WTC11 (cell line): ENCODE measurements around the gene SAG. TPM values are rescaled to one million over a fixed set of nuclear protein-coding genes. Genes with fewer than 3 reads are reported as not detected.

ENCODE experiments used
- ATAC-seq: fragments of 200-7000 bp; cut with Tn5 transposase; 2 replicates; pipeline ENCODE4 v1.10.0; 2021; ENCODE audit warnings: mild to moderate bottlenecking, moderate library complexity
- CTCF ChIA-PET: fragments of 300-600 bp; sonication (Branson Sonifier 250); formaldehyde crosslinking; loops from one replicate; lab custom pipeline; 2021; ENCODE audit warnings: antibody characterized with exemption; lab: Charles Lee
- POLR2A ChIA-PET: fragments of 350-600 bp; sonication (Branson Sonifier 250); formaldehyde crosslinking; loops from one replicate; lab custom pipeline; 2021; ENCODE audit warnings: antibody characterized with exemption; lab: Charles Lee
- DNase-seq: peaks from one replicate; pipeline ENCODE4 v3.0.0; 2021; ENCODE audit warnings: low spot score
- H3K27ac Mint-ChIP-seq: 2 replicates; pipeline ENCODE4 v1.8.0; 2021; ENCODE audit warnings: mixed read lengths
- H3K27me3 Mint-ChIP-seq: 2 replicates; pipeline ENCODE4 v1.8.0; 2021; ENCODE audit warnings: low read depth, mild to moderate bottlenecking, moderate library complexity, mixed read lengths
- H3K36me3 Mint-ChIP-seq: 2 replicates; pipeline ENCODE4 v1.8.0; 2021; ENCODE audit warnings: mixed read lengths
- H3K4me1 Mint-ChIP-seq: 2 replicates; pipeline ENCODE4 v1.8.0; 2022; ENCODE audit warnings: mixed read lengths
- H3K4me3 Mint-ChIP-seq: 2 replicates; pipeline ENCODE4 v1.8.0; 2021; ENCODE audit warnings: mild to moderate bottlenecking, moderate library complexity, mixed read lengths
- H3K9me3 Mint-ChIP-seq: 2 replicates; pipeline ENCODE4 v1.8.0; 2021; ENCODE audit warnings: mixed read lengths
- ARID4B ChIP-seq: sonication (generic); formaldehyde crosslinking; IDR thresholded peaks from 2 replicates; pipeline ENCODE4 v1.8.0; 2023; ENCODE audit warnings: missing genetic modification reagents, mild to moderate bottlenecking, borderline replicate concordance
- CTCF ChIP-seq: fragments of 200-600 bp; IDR thresholded peaks from 2 replicates; pipeline ENCODE4 v1.8.0; 2022; ENCODE audit warnings: antibody characterized with exemption
- FOXP1 ChIP-seq: sonication (generic); formaldehyde crosslinking; IDR thresholded peaks from 2 replicates; pipeline ENCODE4 v1.8.0; 2022; ENCODE audit warnings: missing genetic modification reagents, mild to moderate bottlenecking, moderate library complexity, borderline replicate concordance
- FOXP4 ChIP-seq: sonication (generic); formaldehyde crosslinking; IDR thresholded peaks from 2 replicates; pipeline ENCODE4 v1.8.0; 2022; ENCODE audit warnings: mild to moderate bottlenecking, missing genetic modification reagents
- NFE2L1 ChIP-seq: sonication (generic); formaldehyde crosslinking; IDR thresholded peaks from 2 replicates; pipeline ENCODE4 v1.8.1; 2023; ENCODE audit warnings: missing genetic modification reagents
- NR3C1 ChIP-seq: sonication (generic); formaldehyde crosslinking; conservative IDR thresholded peaks from 2 replicates; pipeline ENCODE4 v1.8.1; 2023; ENCODE audit warnings: low read depth, mild to moderate bottlenecking, missing genetic modification reagents
- OVOL2 ChIP-seq: fragments of 250-450 bp; sonication (Bioruptor Pico); IDR thresholded peaks from 2 replicates; pipeline ENCODE4 v1.9.0; 2021; ENCODE audit warnings: mild to moderate bottlenecking, borderline replicate concordance
- RELA ChIP-seq: sonication (generic); formaldehyde crosslinking; IDR thresholded peaks from 2 replicates; pipeline ENCODE4 v1.8.1; 2022; ENCODE audit warnings: missing genetic modification reagents, mild to moderate bottlenecking, borderline replicate concordance
- SMAD4 ChIP-seq: sonication (generic); formaldehyde crosslinking; IDR thresholded peaks from 2 replicates; pipeline ENCODE4 v1.8.0; 2022; ENCODE audit warnings: mild to moderate bottlenecking, missing genetic modification reagents
- TP53 ChIP-seq: sonication (generic); formaldehyde crosslinking; IDR thresholded peaks from 2 replicates; pipeline ENCODE4 v1.8.1; 2023; ENCODE audit warnings: mild to moderate bottlenecking, missing genetic modification reagents
- USF1 ChIP-seq: sonication (generic); formaldehyde crosslinking; IDR thresholded peaks from 2 replicates; pipeline ENCODE4 v1.8.0; 2022; ENCODE audit warnings: mild to moderate bottlenecking, missing genetic modification reagents
- ZNF121 ChIP-seq: sonication (generic); formaldehyde crosslinking; IDR thresholded peaks from 2 replicates; pipeline ENCODE4 v1.8.0; 2023; ENCODE audit warnings: missing genetic modification reagents
- ZNF263 ChIP-seq: sonication (generic); formaldehyde crosslinking; IDR thresholded peaks from 2 replicates; pipeline ENCODE4 v1.8.1; 2022; ENCODE audit warnings: low read depth, mild to moderate bottlenecking, moderate library complexity, missing genetic modification reagents
- ZNF425 ChIP-seq: fragments of 250-450 bp; sonication (Bioruptor Pico); conservative IDR thresholded peaks from 2 replicates; pipeline ENCODE4 v1.9.0; 2021; ENCODE audit warnings: mild to moderate bottlenecking
- ZNF671 ChIP-seq: fragments of 250-450 bp; sonication (Bioruptor Pico); IDR thresholded peaks from 2 replicates; pipeline ENCODE4 v1.8.0; 2021; ENCODE audit warnings: mild to moderate bottlenecking
- ZSCAN18 ChIP-seq: fragments of 250-450 bp; sonication (Bioruptor Pico); IDR thresholded peaks from 2 replicates; pipeline ENCODE4 v2.1.2; 2022; ENCODE audit warnings: mild to moderate bottlenecking, moderate library complexity
- total RNA-seq: library from RNA; stranded (reverse); gene quantifications from 3 replicates; pipeline ENCODE4 v1.2.3, GENCODE V29; 2021
- TF ChIP-seq, protein P1 (sequence below): sonication (generic); formaldehyde crosslinking; IDR thresholded peaks from 2 replicates; pipeline ENCODE4 v1.8.0; 2022; ENCODE audit warnings: mild to moderate bottlenecking, missing genetic modification reagents
- TF ChIP-seq, protein P2 (sequence below): sonication (generic); formaldehyde crosslinking; IDR thresholded peaks from 2 replicates; pipeline ENCODE4 v1.8.1; 2022; ENCODE audit warnings: low read depth, missing genetic modification reagents, borderline replicate concordance

SAG gene
- total RNA-seq, 1 experiment from 2014 or later, result not detected

- TF ChIP-seq, protein P1, sequence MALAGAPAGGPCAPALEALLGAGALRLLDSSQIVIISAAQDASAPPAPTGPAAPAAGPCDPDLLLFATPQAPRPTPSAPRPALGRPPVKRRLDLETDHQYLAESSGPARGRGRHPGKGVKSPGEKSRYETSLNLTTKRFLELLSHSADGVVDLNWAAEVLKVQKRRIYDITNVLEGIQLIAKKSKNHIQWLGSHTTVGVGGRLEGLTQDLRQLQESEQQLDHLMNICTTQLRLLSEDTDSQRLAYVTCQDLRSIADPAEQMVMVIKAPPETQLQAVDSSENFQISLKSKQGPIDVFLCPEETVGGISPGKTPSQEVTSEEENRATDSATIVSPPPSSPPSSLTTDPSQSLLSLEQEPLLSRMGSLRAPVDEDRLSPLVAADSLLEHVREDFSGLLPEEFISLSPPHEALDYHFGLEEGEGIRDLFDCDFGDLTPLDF (CRISPR knock-in tag), result no peak
Measured at GRCh38 chr2:233262562-233262961, 45.1 kb upstream of the SAG start (continued).

GRCh38 chr2:233263045-233263570, 44.5 kb upstream of the SAG start:
- DNase-seq (no peak), ATAC-seq (no peak)
- H3K27ac Mint-ChIP-seq, result no peak overlapping the region
- no peaks in the 10 kb centered on the region for H3K27me3 Mint-ChIP-seq
- no peaks in the 10 kb centered on the region for H3K9me3 Mint-ChIP-seq
- CTCF ChIA-PET, result no interaction called here
- H3K4me3 Mint-ChIP-seq, result no peak overlapping the region
- POLR2A ChIA-PET, result no interaction called here
- H3K36me3 Mint-ChIP-seq, result peaks cover 84% of the 10 kb centered on the region
- no peaks in the 10 kb centered on the region for H3K4me1 Mint-ChIP-seq
- TF ChIP-seq ZNF263 (CRISPR knock-in tag) (no peak), ZNF425 (no peak), NR3C1 (CRISPR knock-in tag) (no peak), ZSCAN18 (CRISPR knock-in tag) (no peak), CTCF (no peak), RELA (CRISPR knock-in tag) (no peak), SMAD4 (no peak), USF1 (CRISPR knock-in tag) (no peak), NFE2L1 (CRISPR knock-in tag) (no peak)
- TF ChIP-seq, protein P2, sequence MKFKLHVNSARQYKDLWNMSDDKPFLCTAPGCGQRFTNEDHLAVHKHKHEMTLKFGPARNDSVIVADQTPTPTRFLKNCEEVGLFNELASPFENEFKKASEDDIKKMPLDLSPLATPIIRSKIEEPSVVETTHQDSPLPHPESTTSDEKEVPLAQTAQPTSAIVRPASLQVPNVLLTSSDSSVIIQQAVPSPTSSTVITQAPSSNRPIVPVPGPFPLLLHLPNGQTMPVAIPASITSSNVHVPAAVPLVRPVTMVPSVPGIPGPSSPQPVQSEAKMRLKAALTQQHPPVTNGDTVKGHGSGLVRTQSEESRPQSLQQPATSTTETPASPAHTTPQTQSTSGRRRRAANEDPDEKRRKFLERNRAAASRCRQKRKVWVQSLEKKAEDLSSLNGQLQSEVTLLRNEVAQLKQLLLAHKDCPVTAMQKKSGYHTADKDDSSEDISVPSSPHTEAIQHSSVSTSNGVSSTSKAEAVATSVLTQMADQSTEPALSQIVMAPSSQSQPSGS (CRISPR knock-in tag), result no peak

DNA sequence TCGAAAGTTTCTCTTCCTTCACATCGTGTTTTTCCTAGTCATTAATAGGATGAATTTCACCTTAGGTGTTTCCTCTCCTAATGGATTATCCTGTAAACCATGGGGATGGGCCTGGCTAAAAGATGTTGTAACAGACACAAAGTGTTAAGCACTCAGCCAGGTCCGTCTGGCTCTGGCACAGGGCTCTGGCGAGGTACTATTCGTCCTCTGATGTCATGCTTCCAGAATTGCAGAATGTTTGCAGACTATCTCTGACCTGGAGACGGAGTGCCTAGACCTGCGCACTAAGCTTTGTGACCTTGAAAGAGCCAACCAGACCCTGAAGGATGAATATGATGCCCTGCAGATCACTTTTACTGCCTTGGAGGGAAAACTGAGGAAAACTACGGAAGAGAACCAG, 42.9 kb upstream of the SAG start:
- Mint-ChIP-seq H3K27me3 (no peaks in the 10 kb centered on the region), H3K9me3 (no peaks in the 10 kb centered on the region), H3K4me3 (no peak overlapping the region), H3K27ac (no peak overlapping the region), H3K36me3 (peaks cover 87% of the 10 kb centered on the region), H3K4me1 (no peaks in the 10 kb centered on the region)
- ChIA-PET POLR2A (no interaction called here), CTCF (no interaction called here)
- DNase-seq, result no peak
- no peak for ATAC-seq
- TF ChIP-seq OVOL2 (CRISPR knock-in tag) (no peak), ZNF671 (CRISPR knock-in tag) (no peak), FOXP4 (no peak), RELA (CRISPR knock-in tag) (no peak), TP53 (CRISPR knock-in tag) (no peak), ZNF263 (CRISPR knock-in tag) (no peak), ARID4B (CRISPR knock-in tag) (no peak), FOXP1 (no peak), ZNF121 (CRISPR knock-in tag) (no peak)
